Smooth muscle cell (in vitro differentiated cells): ENCODE data around the gene CCDC66. TPM values are rescaled to one million over a fixed set of nuclear protein-coding genes. Genes with fewer than 3 reads are reported as not detected.

ENCODE experiments used
- DNase-seq: peaks from one replicate; lab custom pipeline; 2025; ENCODE audit not compliant: unreplicated experiment; lab: John Stamatoyannopoulos, UW
- H2AFZ ChIP-seq: fragments of 200-600 bp; sonication (generic); 2 replicates; pipeline ENCODE4 v1.6.0; 2016; ENCODE audit warnings: antibody characterized with exemption, low read depth, mild to moderate bottlenecking
- H3F3A ChIP-seq: fragments of 200-600 bp; sonication (generic); 2 replicates; pipeline ENCODE4 v1.6.0; 2017; ENCODE audit warnings: antibody characterized with exemption, low read depth
- H3K27ac ChIP-seq: fragments of 200-600 bp; sonication (generic); 2 replicates; pipeline ENCODE4 v1.5.1; 2016; ENCODE audit warnings: low read depth, mild to moderate bottlenecking
- H3K27me3 ChIP-seq: fragments of 200-600 bp; sonication (generic); 2 replicates; pipeline ENCODE4 v1.6.1; 2016; ENCODE audit warnings: low read depth, mild to moderate bottlenecking
- H3K36me3 ChIP-seq: fragments of 200-600 bp; sonication (generic); 2 replicates; pipeline ENCODE4 v1.5.1; 2016; ENCODE audit warnings: low read depth
- H3K4me1 ChIP-seq: fragments of 200-600 bp; sonication (generic); 2 replicates; pipeline ENCODE4 v1.5.1; 2016; ENCODE audit warnings: low read depth
- H3K4me2 ChIP-seq: fragments of 200-600 bp; sonication (generic); 2 replicates; pipeline ENCODE4 v1.6.0; 2016; ENCODE audit warnings: mild to moderate bottlenecking
- H3K4me3 ChIP-seq: fragments of 200-600 bp; sonication (generic); 2 replicates; pipeline ENCODE4 v1.5.1; 2016; ENCODE audit warnings: mild to moderate bottlenecking
- H3K79me2 ChIP-seq: fragments of 200-600 bp; sonication (generic); 2 replicates; pipeline ENCODE4 v1.6.0; 2016; ENCODE audit warnings: low read depth, mild to moderate bottlenecking
- H3K9ac ChIP-seq: fragments of 200-600 bp; sonication (generic); 2 replicates; pipeline ENCODE4 v1.6.0; 2016; ENCODE audit warnings: low read depth
- H3K9me3 ChIP-seq: fragments of 200-600 bp; sonication (generic); replicated peaks from 2 replicates; pipeline ENCODE4 v1.5.1; 2016; ENCODE audit warnings: low read depth
- H4K20me1 ChIP-seq: fragments of 200-600 bp; sonication (generic); 2 replicates; pipeline ENCODE4 v1.6.0; 2016; ENCODE audit warnings: low read depth
- WGBS: methylation state at CpG from one replicate; pipeline ENCODE4 v1.1.7; 2016; ENCODE audit warnings: low lambda C conversion rate; 5-methylcytosine and 5-hydroxymethylcytosine counted together
- polyA plus RNA-seq: library from polyadenylated mRNA; unstranded; fragments of >200 nt; fragmentation: Nextera tagmentation; extraction: Ambion mirVana; gene quantifications from 2 replicates; pipeline ENCODE4 v1.2.1, GENCODE V29; 2016
- total RNA-seq: library from RNA; depleted of rRNA; stranded (reverse); fragments of >200 nt; gene quantifications from 2 replicates; pipeline ENCODE4 v1.2.3, GENCODE V29; 2014
- TF ChIP-seq, protein P1 (sequence below): fragments of 200-600 bp; sonication (generic); IDR thresholded peaks from 2 replicates; pipeline ENCODE4 v1.5.1; 2017; ENCODE audit warnings: borderline replicate concordance, mild to moderate bottlenecking, antibody characterized with exemption; ENCODE audit not compliant: insufficient read depth, poor library complexity, severe bottlenecking

CCDC66 gene
- total and polyA plus RNA-seq, 2 experiments from 2014 or later = 9.3 to 24.3 TPM

DNA sequence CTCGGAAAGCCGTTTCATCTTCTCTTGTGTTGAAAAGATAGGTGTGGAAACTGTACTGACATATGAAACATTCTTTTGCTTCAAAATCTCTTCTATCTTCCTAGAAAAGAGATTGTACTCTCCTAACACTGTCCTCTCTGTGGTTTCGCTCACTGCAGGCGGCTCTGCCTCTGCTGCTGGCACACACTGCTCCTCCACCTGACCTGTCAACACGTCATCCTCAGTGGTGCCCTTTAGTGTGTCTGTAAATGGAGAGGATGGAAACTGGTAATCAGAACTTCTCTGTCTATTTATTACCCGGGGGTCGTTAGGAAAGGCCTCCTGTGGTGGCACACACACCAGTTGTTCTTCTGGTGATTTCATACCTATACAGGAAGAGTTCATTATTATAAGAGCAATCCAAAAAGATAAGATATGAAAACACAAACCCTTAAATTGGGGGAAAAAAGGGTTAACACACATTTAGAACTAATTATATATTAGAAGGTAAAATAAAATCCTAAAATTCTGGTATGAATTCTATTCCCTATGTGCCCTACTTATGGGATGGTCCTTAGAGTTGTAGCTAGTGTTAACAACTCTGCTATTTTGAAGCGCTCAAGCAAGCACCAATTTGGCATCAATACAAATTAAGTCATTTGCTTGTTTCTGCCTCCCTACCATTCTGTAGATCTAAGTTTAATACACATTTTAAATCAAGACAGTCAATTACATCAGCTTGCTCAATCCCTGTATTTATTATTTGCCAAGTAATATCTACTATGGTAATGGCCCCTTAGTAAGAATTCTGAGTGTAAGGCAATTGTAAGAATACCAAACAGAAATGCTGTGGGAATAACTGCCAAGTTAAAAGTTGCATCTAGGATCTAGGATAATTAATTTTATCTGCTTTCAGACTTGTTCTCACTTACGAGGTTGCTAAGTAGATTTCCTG lies 76.9 kb downstream of the CCDC66 start:
- Histone ChIP-seq H3K4me3 (no peak overlapping the region), H3K27me3 (no peaks in the 10 kb centered on the region), H3K79me2 (no peaks in the 10 kb centered on the region), H3K36me3 (peaks cover 12% of the 10 kb centered on the region), H3F3A (no peaks in the 10 kb centered on the region), H3K4me2 (no peak overlapping the region), H4K20me1 (no peaks in the 10 kb centered on the region), H3K27ac (peak overlapping the region; percentile 64), H2AFZ (no peak overlapping the region), H3K9me3 (no peaks in the 10 kb centered on the region), H3K9ac (no peak overlapping the region), H3K4me1 (no peaks in the 10 kb centered on the region)
- WGBS = 88% methylated on average over 9 of the region's 9 CpGs
- TF ChIP-seq, protein P1, sequence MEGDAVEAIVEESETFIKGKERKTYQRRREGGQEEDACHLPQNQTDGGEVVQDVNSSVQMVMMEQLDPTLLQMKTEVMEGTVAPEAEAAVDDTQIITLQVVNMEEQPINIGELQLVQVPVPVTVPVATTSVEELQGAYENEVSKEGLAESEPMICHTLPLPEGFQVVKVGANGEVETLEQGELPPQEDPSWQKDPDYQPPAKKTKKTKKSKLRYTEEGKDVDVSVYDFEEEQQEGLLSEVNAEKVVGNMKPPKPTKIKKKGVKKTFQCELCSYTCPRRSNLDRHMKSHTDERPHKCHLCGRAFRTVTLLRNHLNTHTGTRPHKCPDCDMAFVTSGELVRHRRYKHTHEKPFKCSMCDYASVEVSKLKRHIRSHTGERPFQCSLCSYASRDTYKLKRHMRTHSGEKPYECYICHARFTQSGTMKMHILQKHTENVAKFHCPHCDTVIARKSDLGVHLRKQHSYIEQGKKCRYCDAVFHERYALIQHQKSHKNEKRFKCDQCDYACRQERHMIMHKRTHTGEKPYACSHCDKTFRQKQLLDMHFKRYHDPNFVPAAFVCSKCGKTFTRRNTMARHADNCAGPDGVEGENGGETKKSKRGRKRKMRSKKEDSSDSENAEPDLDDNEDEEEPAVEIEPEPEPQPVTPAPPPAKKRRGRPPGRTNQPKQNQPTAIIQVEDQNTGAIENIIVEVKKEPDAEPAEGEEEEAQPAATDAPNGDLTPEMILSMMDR = no peak
- no peak for DNase-seq

DNA sequence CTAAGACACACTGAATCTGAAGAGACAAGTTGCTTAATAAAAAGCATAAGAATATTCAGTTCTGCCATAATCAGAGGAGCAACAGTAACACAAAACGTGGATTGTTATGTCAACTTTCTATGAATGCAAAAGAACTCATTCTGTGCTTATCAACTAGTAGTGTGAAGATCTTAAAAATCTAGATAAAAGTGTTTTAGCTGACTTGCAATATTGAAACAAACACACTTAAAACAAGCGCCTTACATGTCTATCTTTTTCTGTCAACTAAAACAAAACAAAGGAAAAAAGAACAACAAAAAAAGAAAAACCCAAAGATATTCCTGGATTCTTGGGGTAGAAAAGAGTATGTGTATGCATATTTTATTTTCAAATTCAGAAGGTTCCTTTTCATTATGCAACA lies 88.4 kb downstream of the CCDC66 start:
- no peak overlapping the region for H3K4me3 ChIP-seq
- H3K4me2 ChIP-seq = no peak overlapping the region
- H3K9ac ChIP-seq = no peak overlapping the region
- peaks cover 6% of the 10 kb centered on the region for H3K36me3 ChIP-seq
- no peaks in the 10 kb centered on the region for H3K27me3 ChIP-seq
- H3K27ac ChIP-seq = no peak overlapping the region
- peaks cover 37% of the 10 kb centered on the region for H4K20me1 ChIP-seq
- no peaks in the 10 kb centered on the region for H3F3A ChIP-seq
- H3K79me2 ChIP-seq = peaks cover 17% of the 10 kb centered on the region
- TF ChIP-seq, protein P1 = no peak
- H2AFZ ChIP-seq = no peak overlapping the region
- no peak for DNase-seq
- H3K4me1 ChIP-seq = no peaks in the 10 kb centered on the region
- no peaks in the 10 kb centered on the region for H3K9me3 ChIP-seq
- WGBS = 96% methylated on average over 2 of the region's 2 CpGs

DNA sequence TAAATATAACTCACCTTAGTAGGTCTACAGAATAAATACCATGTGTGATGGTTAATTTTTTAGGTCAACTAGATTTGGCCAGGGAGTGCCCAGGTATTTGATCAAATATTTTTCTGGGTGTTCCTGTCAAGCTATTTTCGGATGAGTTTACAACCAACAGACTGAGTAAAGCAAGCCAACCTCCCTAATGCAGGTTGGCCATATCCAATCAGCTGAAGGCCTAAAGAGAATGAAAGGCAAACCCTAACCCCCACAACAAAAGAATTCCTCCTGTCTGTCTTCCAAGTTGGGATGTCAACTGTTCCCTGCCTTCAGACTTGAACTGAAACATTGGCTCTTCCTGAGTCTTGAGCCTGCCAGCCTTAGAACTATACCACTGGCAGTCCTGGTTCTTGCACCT lies 97.5 kb downstream of the CCDC66 start:
- H3F3A ChIP-seq = no peaks in the 10 kb centered on the region
- TF ChIP-seq, protein P1 = no peak
- peaks cover 68% of the 10 kb centered on the region for H3K79me2 ChIP-seq
- H3K27ac ChIP-seq = no peak overlapping the region
- no peaks in the 10 kb centered on the region for H3K27me3 ChIP-seq
- no peak overlapping the region for H2AFZ ChIP-seq
- H3K9me3 ChIP-seq = no peaks in the 10 kb centered on the region
- WGBS = 100% methylated on average over 1 of the region's 1 CpG
- DNase-seq = no peak
- no peak overlapping the region for H3K4me2 ChIP-seq
- H4K20me1 ChIP-seq = peaks cover 94% of the 10 kb centered on the region
- peaks cover 9% of the 10 kb centered on the region for H3K36me3 ChIP-seq
- no peak overlapping the region for H3K4me3 ChIP-seq
- no peaks in the 10 kb centered on the region for H3K4me1 ChIP-seq
- H3K9ac ChIP-seq = no peak overlapping the region
